H1 (cell line): Measurements from ENCODE around the gene KLHL29. TPM values are rescaled to one million over a fixed set of nuclear protein-coding genes. Genes with fewer than 3 reads are reported as not detected.

ENCODE experiments used
- CTCF ChIA-PET: fragments of 300-600 bp; sonication (Branson Sonifier 250); formaldehyde crosslinking; loops from one replicate; lab custom pipeline; 2021; ENCODE audit not compliant: partially characterized antibody; lab: Charles Lee
- POLR2A ChIA-PET: fragments of 300-600 bp; sonication (Branson Sonifier 250); formaldehyde crosslinking; loops from one replicate; lab custom pipeline; 2021; ENCODE audit warnings: inconsistent platforms; ENCODE audit not compliant: partially characterized antibody; lab: Charles Lee
- DNase-seq, 2 experiments: peaks; one replicate each; pipeline versions ENCODE4 v3.0.0 to v3.0.0-alpha.2; 2010 to 2022; ENCODE audit warnings: low spot score in 2 of 2, low read depth in 1 of 2, mixed read lengths in 1 of 2
- FAIRE-seq: peaks from 2 replicates; lab custom pipeline; 2011; peaks lifted over from hg19 to GRCh38; lab: Jason Lieb, UNC
- H2AFZ ChIP-seq: 2 replicates; pipeline ENCODE4 v1.8.1; 2012; ENCODE audit warnings: low read length, inconsistent platforms
- H2AK5ac ChIP-seq: 2 replicates; pipeline ENCODE4 v1.6.1; 2013; ENCODE audit warnings: low read depth, low read length
- H2BK120ac ChIP-seq: replicated peaks from 2 replicates; pipeline ENCODE3; 2013; ENCODE audit warnings: low read depth, low read length, inconsistent platforms
- H2BK12ac ChIP-seq: 2 replicates; pipeline ENCODE4 v1.6.1; 2013; ENCODE audit warnings: low read depth, low read length
- H2BK15ac ChIP-seq: 2 replicates; pipeline ENCODE4 v1.6.1; 2013; ENCODE audit warnings: low read length
- H2BK20ac ChIP-seq: 2 replicates; pipeline ENCODE4 v1.6.1; 2013; ENCODE audit warnings: low read length
- H2BK5ac ChIP-seq: 2 replicates; pipeline ENCODE4 v1.6.1; 2013; ENCODE audit warnings: low read depth, low read length
- H3K14ac ChIP-seq: 2 replicates; pipeline ENCODE4 v1.6.1; 2013; ENCODE audit warnings: inconsistent platforms; ENCODE audit not compliant: insufficient read length
- H3K18ac ChIP-seq: 2 replicates; pipeline ENCODE4 v1.6.1; 2013; ENCODE audit warnings: low read length; ENCODE audit errors: extremely low read depth
- H3K23ac ChIP-seq: 2 replicates; pipeline ENCODE4 v1.6.1; 2013; ENCODE audit warnings: inconsistent platforms; ENCODE audit not compliant: insufficient read length
- H3K23me2 ChIP-seq: 2 replicates; pipeline ENCODE4 v1.6.1; 2013; ENCODE audit warnings: low read depth, low read length
- H3K27ac ChIP-seq: 2 replicates; pipeline ENCODE4 v1.6.1; 2011; ENCODE audit warnings: low read depth, low read length, inconsistent platforms
- H3K27me3 ChIP-seq, 4 experiments: replicated peaks in 1 of 4; 1 replicate in 1 of 4; 2 replicates in 3 of 4; pipeline versions ENCODE4 v1.6.1 to v1.8.1; 2011 to 2013; ENCODE audit warnings: low read length in 3 of 4, mild to moderate bottlenecking in 3 of 4, inconsistent platforms in 2 of 4, mixed read lengths in 2 of 4, moderate library complexity in 1 of 4; ENCODE audit not compliant: control insufficient read depth in 3 of 4, insufficient read depth in 3 of 4; ENCODE audit errors: extremely low read depth in 1 of 4
- H3K36me3 ChIP-seq, 4 experiments: 2 replicates each; pipeline versions ENCODE4 v1.6.1 to v1.8.1; 2011 to 2013; ENCODE audit warnings: mild to moderate bottlenecking in 4 of 4, low read length in 3 of 4, moderate library complexity in 2 of 4, control low read depth in 1 of 4, inconsistent platforms in 1 of 4; ENCODE audit not compliant: insufficient read depth in 4 of 4, control insufficient read depth in 2 of 4
- H3K4ac ChIP-seq: replicated peaks from 2 replicates; pipeline ENCODE3; 2013; ENCODE audit warnings: low read length, low read depth, mixed read lengths, inconsistent platforms; ENCODE audit not compliant: insufficient read length
- H3K4me1 ChIP-seq, 4 experiments: replicated peaks in 1 of 4; 1 replicate in 1 of 4; 2 replicates in 3 of 4; pipeline versions ENCODE4 v1.6.1 to v1.8.1; 2011 to 2013; ENCODE audit warnings: low read length in 3 of 4, inconsistent platforms in 2 of 4, mixed read lengths in 1 of 4; ENCODE audit not compliant: insufficient read depth in 4 of 4, control insufficient read depth in 3 of 4
- H3K4me2 ChIP-seq, 2 experiments: 2 replicates each; pipeline versions ENCODE4 v1.6.1 to v1.8.1; 2011 to 2013; ENCODE audit warnings: low read depth in 2 of 2, low read length in 2 of 2, control low read depth in 1 of 2, inconsistent platforms in 1 of 2, mild to moderate bottlenecking in 1 of 2; ENCODE audit not compliant: insufficient read depth in 1 of 2
- H3K4me3 ChIP-seq, 4 experiments: fragments of 200-600, 300-600 bp in 1 of 4; sonication (generic), shearing (Covaris generic), sonication (Bioruptor Twin) in 1 of 4; 2 replicates each; pipeline versions ENCODE4 v1.5.1 to v1.8.1; 2011 to 2016; ENCODE audit warnings: low read length in 4 of 4, low read depth in 3 of 4, control low read depth in 2 of 4, inconsistent platforms in 2 of 4, mild to moderate bottlenecking in 2 of 4, mixed read lengths in 1 of 4, moderate library complexity in 1 of 4; ENCODE audit not compliant: insufficient read depth in 2 of 4; ENCODE audit errors: extremely low read depth in 1 of 4
- H3K56ac ChIP-seq: replicated peaks from 2 replicates; pipeline ENCODE3; 2013; ENCODE audit warnings: low read depth, mild to moderate bottlenecking, mixed read lengths, low read length, inconsistent platforms; ENCODE audit not compliant: insufficient read length
- H3K79me1 ChIP-seq: 2 replicates; pipeline ENCODE4 v1.6.1; 2013; ENCODE audit warnings: low read depth, low read length, control low read depth
- H3K79me2 ChIP-seq, 2 experiments: 2 replicates each; pipeline versions ENCODE4 v1.6.1 to v1.8.1; 2012 to 2013; ENCODE audit warnings: low read length in 2 of 2, mild to moderate bottlenecking in 2 of 2, inconsistent platforms in 1 of 2; ENCODE audit not compliant: insufficient read depth in 2 of 2, control insufficient read depth in 1 of 2
- H3K9ac ChIP-seq, 4 experiments: replicated peaks in 1 of 4; 1 replicate in 1 of 4; 2 replicates in 3 of 4; pipeline versions ENCODE4 v1.6.1 to v1.8.1; 2011 to 2013; ENCODE audit warnings: low read depth in 3 of 4, low read length in 3 of 4, control low read depth in 2 of 4, mild to moderate bottlenecking in 2 of 4, moderate library complexity in 2 of 4, inconsistent platforms in 1 of 4; ENCODE audit errors: extremely low read depth in 1 of 4
- H3K9me3 ChIP-seq, 2 experiments: 2 replicates each; pipeline versions ENCODE4 v1.6.1 to v1.8.1; 2012 to 2013; ENCODE audit warnings: mild to moderate bottlenecking in 2 of 2, moderate library complexity in 2 of 2, control low read depth in 1 of 2, inconsistent platforms in 1 of 2, low read depth in 1 of 2, low read length in 1 of 2, mixed read lengths in 1 of 2; ENCODE audit not compliant: insufficient read depth in 2 of 2
- H4K20me1 ChIP-seq, 2 experiments: replicated peaks in 1 of 2; 2 replicates each; pipeline versions ENCODE3 to v1.8.1; 2011 to 2013; ENCODE audit warnings: inconsistent platforms in 2 of 2, low read length in 2 of 2, mild to moderate bottlenecking in 1 of 2; ENCODE audit not compliant: insufficient read depth in 2 of 2, control insufficient read depth in 1 of 2
- H4K5ac ChIP-seq: 2 replicates; pipeline ENCODE4 v1.6.1; 2013; ENCODE audit warnings: low read length, low read depth, mixed read lengths, inconsistent platforms; ENCODE audit not compliant: insufficient read length
- H4K8ac ChIP-seq: 2 replicates; pipeline ENCODE4 v1.8.0; 2013; ENCODE audit warnings: mild to moderate bottlenecking, moderate library complexity, low read length, inconsistent platforms; ENCODE audit not compliant: insufficient read depth; ENCODE audit errors: extremely low read depth
- H4K91ac ChIP-seq: replicated peaks from 2 replicates; pipeline ENCODE3; 2013; ENCODE audit warnings: low read length, mixed read lengths, inconsistent platforms; ENCODE audit not compliant: insufficient read length
- BACH1 ChIP-seq: IDR thresholded peaks from 2 replicates; pipeline ENCODE4 v1.6.1; 2012; ENCODE audit warnings: low read length, improper control_type of control experiment
- BRCA1 ChIP-seq: IDR thresholded peaks from 2 replicates; pipeline ENCODE4 v1.6.1; 2012; ENCODE audit warnings: low read depth, low read length, improper control_type of control experiment
- CEBPB ChIP-seq: IDR thresholded peaks from 2 replicates; pipeline ENCODE4 v1.6.1; 2012; ENCODE audit warnings: low read depth, low read length
- CHD1 ChIP-seq: IDR thresholded peaks from 2 replicates; pipeline ENCODE4 v1.6.1; 2012; ENCODE audit warnings: low read depth, low read length, improper control_type of control experiment
- FOSL1 ChIP-seq: IDR thresholded peaks from 2 replicates; pipeline ENCODE4 v1.6.1; 2011; ENCODE audit warnings: mild to moderate bottlenecking, low read depth, low read length, moderate library complexity; ENCODE audit not compliant: insufficient read depth
- GABPA ChIP-seq: IDR thresholded peaks from 2 replicates; pipeline ENCODE4 v1.6.1; 2011; ENCODE audit warnings: mild to moderate bottlenecking, low read length, moderate library complexity, borderline replicate concordance; ENCODE audit not compliant: insufficient read depth
- HDAC2 ChIP-seq, 2 experiments: fragments of 300-600 bp in 1 of 2; sonication (generic) in 1 of 2; IDR thresholded peaks; 2 replicates each; pipeline ENCODE4 v1.6.1; 2011 to 2012; ENCODE audit warnings: low read depth in 2 of 2, low read length in 2 of 2, mild to moderate bottlenecking in 2 of 2, moderate library complexity in 2 of 2, borderline replicate concordance in 1 of 2, inconsistent platforms in 1 of 2
- JUND ChIP-seq: IDR thresholded peaks from 2 replicates; pipeline ENCODE4 v1.6.1; 2011; ENCODE audit warnings: mild to moderate bottlenecking, improper control_type of control experiment, low read length
- SAP30 ChIP-seq: fragments of 300-600 bp; sonication (generic); IDR thresholded peaks from 2 replicates; pipeline ENCODE4 v1.7.1; 2012; ENCODE audit warnings: low read length, moderate library complexity, mild to moderate bottlenecking, inconsistent platforms; ENCODE audit not compliant: insufficient read depth, insufficient replicate concordance
- SIN3A ChIP-seq, 2 experiments: IDR thresholded peaks in 1 of 2; conservative IDR thresholded peaks in 1 of 2; 2 replicates each; pipeline ENCODE4 v1.6.1; 2011 to 2012; ENCODE audit warnings: low read length in 2 of 2, improper control_type of control experiment in 1 of 2, low read depth in 1 of 2, mild to moderate bottlenecking in 1 of 2
- SIX5 ChIP-seq: IDR thresholded peaks from 2 replicates; pipeline ENCODE4 v1.6.1; 2011; ENCODE audit warnings: mild to moderate bottlenecking, low read depth, low read length
- TCF12 ChIP-seq: IDR thresholded peaks from 2 replicates; pipeline ENCODE4 v1.6.1; 2011; ENCODE audit warnings: low read depth, mild to moderate bottlenecking, low read length
- USF2 ChIP-seq: IDR thresholded peaks from 2 replicates; pipeline ENCODE4 v1.6.1; 2011; ENCODE audit warnings: low read length, improper control_type of control experiment
- WGBS, 2 experiments: shearing (Covaris generic) in 1 of 2; methylation state at CpG; one replicate each; pipeline versions ENCODE4 v1.1.6 to v1.1.7; 2013 to 2015; ENCODE audit warnings: low lambda C conversion rate in 2 of 2, mixed read lengths in 2 of 2, inconsistent platforms in 1 of 2, low coverage in 1 of 2, missing lambda C conversion rate in 1 of 2; ENCODE audit not compliant: insufficient replicate concordance in 2 of 2, insufficient coverage in 1 of 2, insufficient read length in 1 of 2; ENCODE audit errors: extremely low coverage in 1 of 2, missing lambda C conversion rate in 1 of 2; 5-methylcytosine and 5-hydroxymethylcytosine counted together
- polyA plus RNA-seq, 7 experiments: library from polyadenylated mRNA; depleted of rRNA in 3 of 7; stranded (reverse) in 5 of 7; unstranded in 2 of 7; fragments of >200 nt in 5 of 7; fragments of 200-250 nt in 2 of 7; gene quantifications; 1 replicate in 5 of 7; 2 replicates in 1 of 7; 4 replicates in 1 of 7; pipeline versions ENCODE4 v1.2.1 to v1.2.3, GENCODE V29; 2011 to 2013; ENCODE audit warnings: missing spikeins in 2 of 7, mixed read lengths in 2 of 7
- total RNA-seq: library from RNA; stranded (reverse); fragmentation: NEBNext Ultra II Directional; extraction: Animal tissue kit (Norgen Biotek cat#: 25700); gene quantifications from 2 replicates; pipeline ENCODE4 v1.2.1, GENCODE V29; 2021

Gene KLHL29
- total and polyA plus RNA-seq, 2 of the 8 experiments (the other 6 are each of a cell fraction or from before 2014, with no cell fraction given), result 1.1 to 4.7 TPM

GRCh38 chr2:23447405-23447804 is 62.4 kb downstream of the KLHL29 start:
- Histone ChIP-seq H3K79me1 (no peaks in the 10 kb centered on the region), H3K9me3 (no peaks in the 10 kb centered on the region; a peak in 2 of 4 replicates), H3K4me3 (no peak overlapping the region), H2AFZ (no peak overlapping the region), H4K20me1 (no peaks in the 10 kb centered on the region), H2BK5ac (no peak overlapping the region), H3K4me2 (no peak overlapping the region), H3K27me3 (no peaks in the 10 kb centered on the region), H3K36me3 (no peaks in the 10 kb centered on the region), H3K23ac (no peak overlapping the region), H3K4me1 (no peaks in the 10 kb centered on the region), H3K79me2 (no peaks in the 10 kb centered on the region), H3K9ac (no peak overlapping the region), H2BK15ac (no peak overlapping the region), H3K56ac (no peak overlapping the region), H2AK5ac (no peak overlapping the region), H2BK20ac (no peak overlapping the region), H3K27ac (no peak overlapping the region), H3K14ac (no peak overlapping the region), H4K8ac (no peak overlapping the region), H3K4ac (no peak overlapping the region), H2BK12ac (no peak overlapping the region), H2BK120ac (no peak overlapping the region), H4K91ac (no peak overlapping the region), H4K5ac (no peak overlapping the region), H3K23me2 (no peaks in the 10 kb centered on the region), H3K18ac (no peak overlapping the region)
- FAIRE-seq, result no peak
- DNase-seq, result no peak
- POLR2A ChIA-PET, result no interaction called here
- 83% methylated on average over 3 of the region's 3 CpGs; no CpG with 5 or more reads in 1 of the 2 experiments for WGBS, 2 experiments
- CTCF ChIA-PET, result interaction anchor here (7.0 kb wide), 1 partner anchor 13 kb away, joined by 42 read pairs; no protein-coding TSS in a partner anchor
- TF ChIP-seq CHD1 (no peak), CEBPB (no peak), SIX5 (no peak), SIN3A (conservative IDR thresholded peaks at IDR 0.05 in 1 of 2, IDR thresholded peaks at IDR 0.05 in 1 of 2; ENCODE audit: low read depth in 1 of 2, low read length in 2 of 2) (no peak), USF2 (no peak), SAP30 (no peak), BRCA1 (no peak), TCF12 (no peak), GABPA (no peak), HDAC2 (IDR thresholded peaks at IDR 0.05; ENCODE audit: borderline replicate concordance in 1 of 2, low read depth in 2 of 2, low read length in 2 of 2) (no peak), FOSL1 (no peak), BACH1 (no peak), JUND (no peak)
